SK-N-SH (cell line): Measurements from ENCODE around the gene GPC5. TPM values are rescaled to one million over a fixed set of nuclear protein-coding genes. Genes with fewer than 3 reads are reported as not detected.

Experiments
- CTCF ChIA-PET: fragments of 300-600, 350-600 bp; formaldehyde crosslinking; extraction: SDS; loops from one replicate; lab custom pipeline; 2021; lab: Yijun Ruan, JAX
- POLR2A ChIA-PET: fragments of 350-600 bp; sonication (Branson Sonifier 250); formaldehyde crosslinking; extraction: SDS; loops from one replicate; lab custom pipeline; 2020; ENCODE audit warnings: antibody characterized with exemption, inconsistent platforms; lab: Yijun Ruan, JAX
- DNase-seq: peaks from one replicate; pipeline ENCODE4 v3.0.0; 2012
- H2AFZ ChIP-seq: fragments of 200-600 bp; sonication (generic); 2 replicates; pipeline ENCODE4 v1.8.1; 2016; ENCODE audit warnings: antibody characterized with exemption, mild to moderate bottlenecking, low read depth
- H3F3A ChIP-seq: fragments of 200-600 bp; sonication (generic); replicated peaks from 2 replicates; pipeline ENCODE3; 2016; ENCODE audit warnings: antibody characterized with exemption, mild to moderate bottlenecking; ENCODE audit not compliant: insufficient read depth
- H3K27ac ChIP-seq, 2 experiments: fragments of 200-500 bp in 1 of 2; fragments of 200-600 bp in 1 of 2; sonication (Bioruptor generic) in 1 of 2; sonication (generic), shearing (Covaris generic) in 1 of 2; 2 replicates each; pipeline versions ENCODE4 v1.5.1 to v1.6.1; 2014 to 2016; ENCODE audit warnings: low read depth in 2 of 2, inconsistent platforms in 1 of 2, low read length in 1 of 2, mild to moderate bottlenecking in 1 of 2, mixed read lengths in 1 of 2
- H3K27me3 ChIP-seq: fragments of 200-600 bp; sonication (generic), shearing (Covaris generic); 2 replicates; pipeline ENCODE4 v1.6.1; 2016; ENCODE audit warnings: mixed run types; ENCODE audit not compliant: insufficient read depth
- H3K36me3 ChIP-seq, 2 experiments: fragments of 200-500 bp in 1 of 2; fragments of 200-600 bp in 1 of 2; sonication (Bioruptor generic) in 1 of 2; sonication (generic) in 1 of 2; replicated peaks in 1 of 2; 2 replicates each; pipeline versions ENCODE3 to v1.5.1; 2014 to 2016; ENCODE audit warnings: low read length in 1 of 2, mild to moderate bottlenecking in 1 of 2; ENCODE audit not compliant: insufficient read depth in 2 of 2, control insufficient read depth in 1 of 2
- H3K4me1 ChIP-seq, 2 experiments: fragments of 200-500 bp in 1 of 2; fragments of 200-600 bp in 1 of 2; sonication (Bioruptor generic) in 1 of 2; sonication (generic), shearing (Covaris generic) in 1 of 2; 2 replicates each; pipeline versions ENCODE4 v1.5.1 to v1.6.1; 2014 to 2016; ENCODE audit warnings: low read depth in 1 of 2, low read length in 1 of 2, mixed run types in 1 of 2; ENCODE audit not compliant: insufficient read depth in 2 of 2, control insufficient read depth in 1 of 2
- H3K4me2 ChIP-seq: fragments of 200-600 bp; sonication (generic), shearing (Covaris generic); 2 replicates; pipeline ENCODE4 v1.6.1; 2017; ENCODE audit warnings: mixed run types
- H3K4me3 ChIP-seq, 2 experiments: fragments of 200-500 bp in 1 of 2; fragments of 200-600 bp in 1 of 2; sonication (Bioruptor generic) in 1 of 2; sonication (generic), shearing (Covaris generic) in 1 of 2; 2 replicates each; pipeline versions ENCODE4 v1.5.1 to v1.8.1; 2014 to 2016; ENCODE audit warnings: low read depth in 2 of 2, inconsistent platforms in 1 of 2, low read length in 1 of 2, mild to moderate bottlenecking in 1 of 2, mixed read lengths in 1 of 2, moderate library complexity in 1 of 2
- H3K79me2 ChIP-seq: fragments of 200-600 bp; sonication (generic); 2 replicates; pipeline ENCODE4 v1.8.1; 2017; ENCODE audit warnings: mild to moderate bottlenecking; ENCODE audit not compliant: insufficient read depth
- H3K9ac ChIP-seq: fragments of 200-600 bp; sonication (generic); 2 replicates; pipeline ENCODE4 v1.6.1; 2017; ENCODE audit warnings: mixed run types
- H3K9me2 ChIP-seq: fragments of 200-600 bp; sonication (generic); 2 replicates; pipeline ENCODE4 v1.6.1; 2017; ENCODE audit warnings: mixed run types
- H3K9me3 ChIP-seq: fragments of 200-600 bp; sonication (generic); 2 replicates; pipeline ENCODE4 v1.6.1; 2017; ENCODE audit warnings: mixed run types, mild to moderate bottlenecking, moderate library complexity
- H4K20me1 ChIP-seq: fragments of 200-600 bp; sonication (generic); 2 replicates; pipeline ENCODE4 v1.6.1; 2017; ENCODE audit warnings: mild to moderate bottlenecking, mixed run types; ENCODE audit not compliant: insufficient read depth
- CHD2 ChIP-seq: fragments of 150-350 bp; IDR thresholded peaks from 2 replicates; pipeline ENCODE4 v1.6.1; 2018; ENCODE audit warnings: low read length; ENCODE audit not compliant: partially characterized antibody
- EP300 ChIP-seq, 2 experiments: IDR thresholded peaks; 2 replicates each; pipeline versions ENCODE4 v1.4.0 to v1.6.1; 2012; ENCODE audit warnings: borderline replicate concordance in 1 of 2, low read depth in 1 of 2, low read length in 1 of 2
- FOSL2 ChIP-seq: IDR thresholded peaks from 2 replicates; pipeline ENCODE4 v1.4.0; 2012; ENCODE audit warnings: low read depth, mild to moderate bottlenecking, moderate library complexity, borderline replicate concordance
- FOXM1 ChIP-seq: IDR thresholded peaks from 2 replicates; pipeline ENCODE4 v1.4.0; 2012; ENCODE audit warnings: low read depth, mild to moderate bottlenecking
- MAX ChIP-seq: IDR thresholded peaks from 2 replicates; pipeline ENCODE4 v1.4.0; 2012; ENCODE audit warnings: low read depth
- MEF2A ChIP-seq: IDR thresholded peaks from 2 replicates; pipeline ENCODE4 v1.4.0; 2012; ENCODE audit warnings: low read depth, borderline replicate concordance
- NFIC ChIP-seq: IDR thresholded peaks from 2 replicates; pipeline ENCODE4 v1.4.0; 2012; ENCODE audit warnings: borderline replicate concordance
- PBX3 ChIP-seq: IDR thresholded peaks from 2 replicates; pipeline ENCODE4; 2012
- RAD21 ChIP-seq: IDR thresholded peaks from 2 replicates; pipeline ENCODE4 v1.6.1; 2012; ENCODE audit warnings: mild to moderate bottlenecking, low read length
- RCOR1 ChIP-seq: fragments of 150-350 bp; IDR thresholded peaks from 2 replicates; pipeline ENCODE4 v1.6.1; 2017; ENCODE audit warnings: antibody characterized with exemption, low read length
- RXRA ChIP-seq: IDR thresholded peaks from 2 replicates; pipeline ENCODE4 v1.4.0; 2012; ENCODE audit warnings: low read depth, mild to moderate bottlenecking, borderline replicate concordance
- SIN3A ChIP-seq: IDR thresholded peaks from 2 replicates; pipeline ENCODE4 v1.6.1; 2012; ENCODE audit warnings: low read depth, mild to moderate bottlenecking, low read length, moderate library complexity, borderline replicate concordance
- SMC3 ChIP-seq: IDR thresholded peaks from 2 replicates; pipeline ENCODE4 v1.6.1; 2012; ENCODE audit warnings: low read depth, low read length, improper control_type of control experiment
- TAF1 ChIP-seq: IDR thresholded peaks from 2 replicates; pipeline ENCODE4 v1.6.1; 2012; ENCODE audit warnings: low read depth, mild to moderate bottlenecking, low read length, moderate library complexity, borderline replicate concordance
- TEAD4 ChIP-seq: IDR thresholded peaks from 2 replicates; pipeline ENCODE4 v1.4.0; 2012; ENCODE audit warnings: mild to moderate bottlenecking, borderline replicate concordance; ENCODE audit not compliant: insufficient read depth
- USF2 ChIP-seq: fragments of 150-350 bp; IDR thresholded peaks from 2 replicates; pipeline ENCODE4 v1.6.1; 2017; ENCODE audit warnings: antibody characterized with exemption, low read length, low read depth, borderline replicate concordance
- YY1 ChIP-seq: IDR thresholded peaks from 2 replicates; pipeline ENCODE4 v1.4.0; 2012; ENCODE audit warnings: low read depth, mild to moderate bottlenecking
- WGBS: methylation state at CpG from one replicate; pipeline ENCODE4 v1.1.6; 2017; ENCODE audit warnings: low lambda C conversion rate; 5-methylcytosine and 5-hydroxymethylcytosine counted together
- polyA plus RNA-seq, 3 experiments: library from polyadenylated mRNA; depleted of rRNA; stranded (reverse); fragments of >200 nt; gene quantifications; 2 replicates each; pipeline ENCODE4 v1.2.3, GENCODE V29; 2012
- TF ChIP-seq, protein P1 (sequence below): fragments of 200-600 bp; sonication (generic); IDR thresholded peaks from 2 replicates; pipeline ENCODE4 v1.6.1; 2017; ENCODE audit warnings: antibody characterized with exemption, mild to moderate bottlenecking, moderate library complexity
- TF ChIP-seq, protein P2 (sequence below): IDR thresholded peaks from 2 replicates; pipeline ENCODE4 v1.6.1; 2012; ENCODE audit warnings: mild to moderate bottlenecking, low read depth, low read length, moderate library complexity

GPC5 gene
- polyA plus RNA-seq, 1 of the 3 experiments (the other 2 are of a cell fraction) = 0.03 TPM

- no peaks in the 10 kb centered on the region for H3K79me2 ChIP-seq
- no peak overlapping the region for H2AFZ ChIP-seq
- H3K4me1 ChIP-seq = no peaks in the 10 kb centered on the region
- TF ChIP-seq FOSL2 (no peak), MAX (no peak), PBX3 (no peak), RAD21 (no peak), MEF2A (no peak), NFIC (no peak), TAF1 (no peak), EP300 (IDR thresholded peaks at IDR 0.05; ENCODE audit: borderline replicate concordance in 1 of 2, low read depth in 1 of 2, low read length in 1 of 2) (no peak), SMC3 (no peak), RCOR1 (no peak), RXRA (no peak), SIN3A (no peak), USF2 (no peak), FOXM1 (no peak), CHD2 (no peak), TEAD4 (no peak), YY1 (no peak)
- TF ChIP-seq, protein P1, sequence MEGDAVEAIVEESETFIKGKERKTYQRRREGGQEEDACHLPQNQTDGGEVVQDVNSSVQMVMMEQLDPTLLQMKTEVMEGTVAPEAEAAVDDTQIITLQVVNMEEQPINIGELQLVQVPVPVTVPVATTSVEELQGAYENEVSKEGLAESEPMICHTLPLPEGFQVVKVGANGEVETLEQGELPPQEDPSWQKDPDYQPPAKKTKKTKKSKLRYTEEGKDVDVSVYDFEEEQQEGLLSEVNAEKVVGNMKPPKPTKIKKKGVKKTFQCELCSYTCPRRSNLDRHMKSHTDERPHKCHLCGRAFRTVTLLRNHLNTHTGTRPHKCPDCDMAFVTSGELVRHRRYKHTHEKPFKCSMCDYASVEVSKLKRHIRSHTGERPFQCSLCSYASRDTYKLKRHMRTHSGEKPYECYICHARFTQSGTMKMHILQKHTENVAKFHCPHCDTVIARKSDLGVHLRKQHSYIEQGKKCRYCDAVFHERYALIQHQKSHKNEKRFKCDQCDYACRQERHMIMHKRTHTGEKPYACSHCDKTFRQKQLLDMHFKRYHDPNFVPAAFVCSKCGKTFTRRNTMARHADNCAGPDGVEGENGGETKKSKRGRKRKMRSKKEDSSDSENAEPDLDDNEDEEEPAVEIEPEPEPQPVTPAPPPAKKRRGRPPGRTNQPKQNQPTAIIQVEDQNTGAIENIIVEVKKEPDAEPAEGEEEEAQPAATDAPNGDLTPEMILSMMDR = no peak
- TF ChIP-seq, protein P2, sequence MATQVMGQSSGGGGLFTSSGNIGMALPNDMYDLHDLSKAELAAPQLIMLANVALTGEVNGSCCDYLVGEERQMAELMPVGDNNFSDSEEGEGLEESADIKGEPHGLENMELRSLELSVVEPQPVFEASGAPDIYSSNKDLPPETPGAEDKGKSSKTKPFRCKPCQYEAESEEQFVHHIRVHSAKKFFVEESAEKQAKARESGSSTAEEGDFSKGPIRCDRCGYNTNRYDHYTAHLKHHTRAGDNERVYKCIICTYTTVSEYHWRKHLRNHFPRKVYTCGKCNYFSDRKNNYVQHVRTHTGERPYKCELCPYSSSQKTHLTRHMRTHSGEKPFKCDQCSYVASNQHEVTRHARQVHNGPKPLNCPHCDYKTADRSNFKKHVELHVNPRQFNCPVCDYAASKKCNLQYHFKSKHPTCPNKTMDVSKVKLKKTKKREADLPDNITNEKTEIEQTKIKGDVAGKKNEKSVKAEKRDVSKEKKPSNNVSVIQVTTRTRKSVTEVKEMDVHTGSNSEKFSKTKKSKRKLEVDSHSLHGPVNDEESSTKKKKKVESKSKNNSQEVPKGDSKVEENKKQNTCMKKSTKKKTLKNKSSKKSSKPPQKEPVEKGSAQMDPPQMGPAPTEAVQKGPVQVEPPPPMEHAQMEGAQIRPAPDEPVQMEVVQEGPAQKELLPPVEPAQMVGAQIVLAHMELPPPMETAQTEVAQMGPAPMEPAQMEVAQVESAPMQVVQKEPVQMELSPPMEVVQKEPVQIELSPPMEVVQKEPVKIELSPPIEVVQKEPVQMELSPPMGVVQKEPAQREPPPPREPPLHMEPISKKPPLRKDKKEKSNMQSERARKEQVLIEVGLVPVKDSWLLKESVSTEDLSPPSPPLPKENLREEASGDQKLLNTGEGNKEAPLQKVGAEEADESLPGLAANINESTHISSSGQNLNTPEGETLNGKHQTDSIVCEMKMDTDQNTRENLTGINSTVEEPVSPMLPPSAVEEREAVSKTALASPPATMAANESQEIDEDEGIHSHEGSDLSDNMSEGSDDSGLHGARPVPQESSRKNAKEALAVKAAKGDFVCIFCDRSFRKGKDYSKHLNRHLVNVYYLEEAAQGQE = no peak
- no peaks in the 10 kb centered on the region for H4K20me1 ChIP-seq
- ChIA-PET POLR2A (no interaction called here), CTCF (interaction anchor here (3.0 kb wide), 1 partner anchor 14 kb away, joined by 10 read pairs; no protein-coding TSS in a partner anchor)
- H3K4me2 ChIP-seq = no peak overlapping the region
- peaks cover 0 to 7% of the 10 kb centered on the region in 2 experiments for H3K36me3 ChIP-seq
- H3K27me3 ChIP-seq = no peaks in the 10 kb centered on the region
- no peaks in the 10 kb centered on the region for H3K9me2 ChIP-seq
- no peaks in the 10 kb centered on the region for H3F3A ChIP-seq
- DNase-seq = no peak
- WGBS = 100% methylated on average over 1 of the region's 1 CpG
- H3K27ac ChIP-seq = no peak overlapping the region
- no peaks in the 10 kb centered on the region for H3K9me3 ChIP-seq
- no peak overlapping the region for H3K4me3 ChIP-seq
- no peak overlapping the region for H3K9ac ChIP-seq
These were observed 30.3 kb upstream of the GPC5 start for GRCh38 chr13:91368101-91368500.
